CD4-positive, CD25-positive, alpha-beta regulatory T cell (primary cell): ENCODE results near the gene RIC8B. TPM values are rescaled to one million over a fixed set of nuclear protein-coding genes. Genes with fewer than 3 reads are reported as not detected.

Source experiments
- ATAC-seq, 2 donors: fragments of 150-1000 bp; cut with Tn5 transposase; one replicate each; pipeline ENCODE4 v1.10.0; 2021; ENCODE audit warnings: low read depth in 2 of 2, moderate number of reproducible peaks in 2 of 2, moderate library complexity in 1 of 2
- DNase-seq, 3 donors: peaks; one replicate each; pipeline versions ENCODE4 v3.0.0 to v3.0.0-alpha.2; 2012 to 2022; ENCODE audit warnings: mixed read lengths in 1 of 3
- H3K27ac ChIP-seq: one replicate; pipeline ENCODE4 v1.7.0; 2013; ENCODE audit warnings: mild to moderate bottlenecking, low read length; ENCODE audit not compliant: insufficient read depth, poor library complexity, severe bottlenecking
- H3K27me3 ChIP-seq: one replicate; pipeline ENCODE4 v1.7.0; 2013; ENCODE audit warnings: low read length; ENCODE audit not compliant: control insufficient read depth, insufficient read depth
- H3K36me3 ChIP-seq: one replicate; pipeline ENCODE4 v1.7.0; 2013; ENCODE audit warnings: mild to moderate bottlenecking, low read length, moderate library complexity; ENCODE audit not compliant: control insufficient read depth, insufficient read depth
- H3K4me1 ChIP-seq: 2 replicates; pipeline ENCODE4 v1.7.0; 2013; ENCODE audit warnings: mild to moderate bottlenecking, low read length; ENCODE audit not compliant: insufficient read depth, control insufficient read depth, poor library complexity, severe bottlenecking
- H3K4me3 ChIP-seq: one replicate; pipeline ENCODE4 v1.7.0; 2013; ENCODE audit warnings: low read depth, mild to moderate bottlenecking, low read length, moderate library complexity
- H3K9me3 ChIP-seq, 2 experiments: 1 replicate in 1 of 2; 2 replicates in 1 of 2; pipeline ENCODE4 v1.7.0; 2013; ENCODE audit warnings: low read length in 2 of 2, mild to moderate bottlenecking in 1 of 2, moderate library complexity in 1 of 2; ENCODE audit not compliant: control insufficient read depth in 2 of 2
- H3K27ac Mint-ChIP-seq, 3 donors: one replicate each; pipeline ENCODE4 v1.8.0; 2020 to 2022; ENCODE audit warnings: mild to moderate bottlenecking in 3 of 3, mixed read lengths in 3 of 3, moderate library complexity in 2 of 3
- H3K27me3 Mint-ChIP-seq: one replicate; pipeline ENCODE4 v1.8.0; 2022; ENCODE audit warnings: mild to moderate bottlenecking, mixed read lengths
- H3K36me3 Mint-ChIP-seq: one replicate; pipeline ENCODE4 v1.8.0; 2020; ENCODE audit warnings: mixed read lengths
- H3K4me1 Mint-ChIP-seq, 4 donors: one replicate each; pipeline ENCODE4 v1.8.0; 2020 to 2022; ENCODE audit warnings: mixed read lengths in 4 of 4, mild to moderate bottlenecking in 1 of 4
- H3K4me3 Mint-ChIP-seq, 4 donors: one replicate each; pipeline ENCODE4 v1.8.0; 2020 to 2022; ENCODE audit warnings: mild to moderate bottlenecking in 4 of 4, mixed read lengths in 4 of 4, moderate library complexity in 3 of 4
- H3K9me3 Mint-ChIP-seq, 7 donors: one replicate each; pipeline ENCODE4 v1.8.0; 2020 to 2022; ENCODE audit warnings: mixed read lengths in 7 of 7, mild to moderate bottlenecking in 3 of 7, moderate library complexity in 2 of 7
- polyA plus RNA-seq, 4 donors: library from polyadenylated mRNA; unstranded; fragments of 300-500 nt; fragmentation: Illumina TruSeq; gene quantifications; one replicate each; pipeline ENCODE4 v1.2.3, GENCODE V29; 2021
- total RNA-seq: library from RNA; stranded (reverse); gene quantifications from one replicate; pipeline ENCODE4 v1.2.3, GENCODE V29; 2022

RIC8B gene
- total and polyA plus RNA-seq, 5 donors from 2014 or later, result 5.2 to 16.0 (median 5.5) TPM

GRCh38 chr12:106892075-106892474 is 117.6 kb downstream of the RIC8B start:
- Histone ChIP-seq H3K36me3 (peaks cover 16% of the 10 kb centered on the region), H3K4me3 (no peak overlapping the region), H3K27ac (no peak overlapping the region), H3K9me3 (no peaks in the 10 kb centered on the region), H3K27me3 (no peaks in the 10 kb centered on the region), H3K4me1 (no peaks in the 10 kb centered on the region)
- no peak overlapping the region for H3K4me3 Mint-ChIP-seq
- H3K27ac Mint-ChIP-seq, result no peak overlapping the region
- ATAC-seq, result no peak
- H3K9me3 Mint-ChIP-seq, result peaks cover 0 to 7% (median 1%) of the 10 kb centered on the region in 7 donors
- H3K4me1 Mint-ChIP-seq, result peaks cover 0 to 11% (median 7%) of the 10 kb centered on the region in 4 donors
- H3K27me3 Mint-ChIP-seq, result no peaks in the 10 kb centered on the region
- no peak for DNase-seq
- peaks cover 4% of the 10 kb centered on the region for H3K36me3 Mint-ChIP-seq

- peaks cover 4% of the 10 kb centered on the region for H3K27me3 Mint-ChIP-seq
- no peak overlapping the region for H3K4me3 Mint-ChIP-seq
Observed at GRCh38 chr12:106893451-106893850, 119.0 kb downstream of the RIC8B start.

GRCh38 chr12:106894774-106895173 is 120.3 kb downstream of the RIC8B start:
- Mint-ChIP-seq H3K4me1 (peaks cover 0 to 9% (median 7%) of the 10 kb centered on the region in 4 donors), H3K4me3 (no peak overlapping the region), H3K9me3 (peaks cover 0 to 7% (median 1%) of the 10 kb centered on the region in 7 donors), H3K27ac (no peak overlapping the region), H3K36me3 (no peaks in the 10 kb centered on the region), H3K27me3 (peaks cover 4% of the 10 kb centered on the region)
- Histone ChIP-seq H3K27ac (no peak overlapping the region), H3K4me3 (no peak overlapping the region), H3K27me3 (no peaks in the 10 kb centered on the region), H3K9me3 (no peaks in the 10 kb centered on the region), H3K36me3 (no peaks in the 10 kb centered on the region), H3K4me1 (no peaks in the 10 kb centered on the region)
- DNase-seq (no peak), ATAC-seq (no peak)

More at GRCh38 chr12:106893451-106893850, 119.0 kb downstream of the RIC8B start:
- no peaks in the 10 kb centered on the region for H3K4me1 ChIP-seq
- H3K36me3 ChIP-seq, result peaks cover 2% of the 10 kb centered on the region
- Mint-ChIP-seq H3K36me3 (peaks cover under 1% of the 10 kb centered on the region), H3K27ac (no peak overlapping the region), H3K4me1 (peaks cover 0 to 9% (median 7%) of the 10 kb centered on the region in 4 donors), H3K9me3 (peaks cover 0 to 7% (median 1%) of the 10 kb centered on the region in 7 donors)
- no peaks in the 10 kb centered on the region for H3K9me3 ChIP-seq
- no peaks in the 10 kb centered on the region for H3K27me3 ChIP-seq
- DNase-seq, result no peak
- no peak for ATAC-seq
- no peak overlapping the region for H3K4me3 ChIP-seq
- no peak overlapping the region for H3K27ac ChIP-seq

- peak overlapping the region in 1 of 3 donors; percentile 33 for H3K27ac Mint-ChIP-seq
- Histone ChIP-seq H3K9me3 (no peaks in the 10 kb centered on the region), H3K27me3 (no peaks in the 10 kb centered on the region), H3K36me3 (no peaks in the 10 kb centered on the region), H3K4me3 (no peak overlapping the region), H3K27ac (no peak overlapping the region), H3K4me1 (no peaks in the 10 kb centered on the region)
- H3K4me3 Mint-ChIP-seq, result no peak overlapping the region
- peaks cover 0 to 7% (median 1%) of the 10 kb centered on the region in 7 donors for H3K9me3 Mint-ChIP-seq
- peaks cover 0 to 9% (median 7%) of the 10 kb centered on the region in 4 donors for H3K4me1 Mint-ChIP-seq
- DNase-seq (no peak), ATAC-seq (no peak)
- H3K36me3 Mint-ChIP-seq, result no peaks in the 10 kb centered on the region
- peaks cover 11% of the 10 kb centered on the region for H3K27me3 Mint-ChIP-seq
Observed at GRCh38 chr12:106896603-106897002, 122.1 kb downstream of the RIC8B start.

GRCh38 chr12:106897082-106897481 is 122.6 kb downstream of the RIC8B start:
- H3K4me3 ChIP-seq, result no peak overlapping the region
- Mint-ChIP-seq H3K4me1 (peaks cover 0 to 9% (median 7%) of the 10 kb centered on the region in 4 donors), H3K27ac (peak overlapping the region in 1 of 3 donors; percentile 33), H3K9me3 (peaks cover 0 to 7% (median 1%) of the 10 kb centered on the region in 7 donors), H3K36me3 (peaks cover 4% of the 10 kb centered on the region), H3K4me3 (no peak overlapping the region), H3K27me3 (peaks cover 11% of the 10 kb centered on the region)
- no peaks in the 10 kb centered on the region for H3K36me3 ChIP-seq
- no peaks in the 10 kb centered on the region for H3K4me1 ChIP-seq
- ATAC-seq (no peak), DNase-seq (no peak)
- no peaks in the 10 kb centered on the region for H3K9me3 ChIP-seq
- no peak overlapping the region for H3K27ac ChIP-seq
- no peaks in the 10 kb centered on the region for H3K27me3 ChIP-seq

- no peaks in the 10 kb centered on the region for H3K9me3 ChIP-seq
- peaks cover 4% of the 10 kb centered on the region for H3K4me1 ChIP-seq
- no peak overlapping the region for H3K27ac ChIP-seq
- peaks cover 20% of the 10 kb centered on the region for H3K27me3 Mint-ChIP-seq
- H3K4me1 Mint-ChIP-seq, result peaks cover 0 to 15% (median 11%) of the 10 kb centered on the region in 4 donors
- no peaks in the 10 kb centered on the region for H3K36me3 ChIP-seq
- no peak overlapping the region for H3K4me3 ChIP-seq
- ATAC-seq, result no peak
- peaks cover 4% of the 10 kb centered on the region for H3K36me3 Mint-ChIP-seq
- no peaks in the 10 kb centered on the region for H3K27me3 ChIP-seq
- peaks cover 0 to 7% (median 1%) of the 10 kb centered on the region in 7 donors for H3K9me3 Mint-ChIP-seq
- no peak overlapping the region for H3K27ac Mint-ChIP-seq
- no peak overlapping the region for H3K4me3 Mint-ChIP-seq
- DNase-seq, result no peak
Observed at GRCh38 chr12:106897981-106898901, 123.8 kb downstream of the RIC8B start.

DNA sequence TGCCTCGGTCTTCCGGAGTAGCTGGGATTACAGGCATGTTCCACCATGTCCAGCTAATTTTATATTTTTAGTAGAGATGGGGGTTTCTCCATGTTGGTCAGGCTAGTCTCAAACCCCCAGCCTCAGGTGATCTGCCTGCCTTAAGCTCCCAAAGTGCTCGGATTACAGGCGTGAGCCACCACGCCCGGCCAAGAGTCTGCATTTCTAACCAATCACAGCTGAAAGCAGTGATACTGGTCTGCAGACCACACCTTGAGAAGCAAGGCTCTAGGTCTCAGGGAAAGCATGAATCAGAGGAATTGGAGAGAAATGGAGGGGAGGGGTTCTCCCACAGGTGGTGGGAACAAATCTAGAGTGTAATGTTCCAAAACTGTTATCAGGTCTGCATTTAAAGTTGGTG is 126.1 kb downstream of the RIC8B start:
- H3K4me3 ChIP-seq, result no peak overlapping the region
- peaks cover 11% of the 10 kb centered on the region for H3K4me1 ChIP-seq
- Mint-ChIP-seq H3K27me3 (peaks cover 28% of the 10 kb centered on the region), H3K27ac (no peak overlapping the region), H3K36me3 (peaks cover 4% of the 10 kb centered on the region), H3K4me3 (no peak overlapping the region), H3K4me1 (peaks cover 0 to 19% (median 10%) of the 10 kb centered on the region in 4 donors), H3K9me3 (peaks cover 0 to 7% (median 1%) of the 10 kb centered on the region in 7 donors)
- H3K9me3 ChIP-seq, result no peaks in the 10 kb centered on the region
- no peaks in the 10 kb centered on the region for H3K36me3 ChIP-seq
- DNase-seq (no peak), ATAC-seq (no peak)
- H3K27ac ChIP-seq, result no peak overlapping the region
- H3K27me3 ChIP-seq, result peaks cover 2% of the 10 kb centered on the region
